ENCODE results near the gene TPI1. TPM values are rescaled to one million over a fixed set of nuclear protein-coding genes. Genes with fewer than 3 reads are reported as not detected.
A peak's percentile ranks its signal among the peaks of the same experiment; 100 is the strongest.

The TPI1 gene
- total and polyA plus RNA-seq, 2 of the 8 experiments (the other 6 are each of a cell fraction or from before 2014, with no cell fraction given), result 910 to 3,018 TPM

- FAIRE-seq (no peak), DNase-seq (ENCODE audit: low read depth in 1 of 2, low spot score in 2 of 2) (no peak)
- no peak overlapping the region for H2BK120ac ChIP-seq (replicated peaks; ENCODE audit: low read depth, low read length)
- H2AK5ac ChIP-seq (ENCODE audit: low read depth, low read length), result peak overlapping the region; percentile 1; the same call in 1 of the 2 replicates
- 0 out of 2 replicates have a peak overlapping the region, but pooled peaks have one; percentile 2 for H2BK12ac ChIP-seq (ENCODE audit: low read depth, low read length)
- 83% methylated on average over 22 of the region's 22 CpGs; no CpG with 5 or more reads in 1 of the 2 experiments for WGBS, 2 experiments (ENCODE audit: extremely low coverage in 1 of 2, insufficient coverage in 1 of 2, insufficient read length in 1 of 2, insufficient replicate concordance in 2 of 2, low coverage in 1 of 2, low lambda C conversion rate in 2 of 2, missing lambda C conversion rate in 1 of 2)
- no peak overlapping the region for H3K27ac ChIP-seq (ENCODE audit: low read depth, low read length)
- H3K36me3 ChIP-seq (ENCODE audit: control insufficient read depth in 2 of 4, insufficient read depth in 4 of 4, low read length in 3 of 4), result peaks cover 4 to 14% (median 13%) of the 10 kb centered on the region in 4 experiments; a peak in 5 of 8 replicates
- H2BK15ac ChIP-seq (ENCODE audit: low read length), result no peak overlapping the region
- POLR2A ChIA-PET (ENCODE audit: partially characterized antibody), result interaction anchor here (0.8 to 27.1 kb wide), 12 partner anchors 8 to 212 kb away, joined by 3 to 388 read pairs (median 6); partner anchors contain the start of genes CDCA3, GNB3, MLF2 and PTMS
- CTCF ChIA-PET (ENCODE audit: partially characterized antibody), result interaction anchor here (0.5 to 23.7 kb wide), 20 partner anchors 8 to 464 kb away, joined by 3 to 532 read pairs (median 4); partner anchors contain the start of genes CD4, CDCA3, COPS7A and GNB3
- peak overlapping the region in 2 of 4 experiments; percentile 40 to 55; a peak in 4 of 8 replicates for H3K4me3 ChIP-seq (ENCODE audit: extremely low read depth in 1 of 4, insufficient read depth in 2 of 4, low read depth in 3 of 4, low read length in 4 of 4)
- peaks cover 22% of the 10 kb centered on the region for H3K23me2 ChIP-seq (ENCODE audit: low read depth, low read length)
- no peak overlapping the region for H3K14ac ChIP-seq (ENCODE audit: insufficient read length)
- H3K79me1 ChIP-seq (ENCODE audit: low read depth, low read length), result peaks cover 4% of the 10 kb centered on the region
- H3K9ac ChIP-seq (replicated peaks in 1 of 4; ENCODE audit: extremely low read depth in 1 of 4, low read depth in 3 of 4, low read length in 3 of 4), result no peak overlapping the region
- peaks cover 4 to 37% (median 25%) of the 10 kb centered on the region in 4 experiments for H3K4me1 ChIP-seq (replicated peaks in 1 of 4; ENCODE audit: control insufficient read depth in 3 of 4, insufficient read depth in 4 of 4, low read length in 3 of 4)
- H3K4me2 ChIP-seq (ENCODE audit: insufficient read depth in 1 of 2, low read depth in 2 of 2, low read length in 2 of 2), result peak overlapping the region; percentile 66 to 77
- peaks cover 0 to 7% of the 10 kb centered on the region in 2 experiments for H4K20me1 ChIP-seq (replicated peaks in 1 of 2; ENCODE audit: control insufficient read depth in 1 of 2, insufficient read depth in 2 of 2, low read length in 2 of 2)
- H3K23ac ChIP-seq (ENCODE audit: insufficient read length), result no peak overlapping the region
- no peak overlapping the region; the same call in 1 of the 2 replicates for H2BK20ac ChIP-seq (ENCODE audit: low read length)
- H3K9me3 ChIP-seq (ENCODE audit: insufficient read depth in 2 of 2, low read depth in 1 of 2, low read length in 1 of 2), result no peaks in the 10 kb centered on the region
- peak overlapping the region; percentile 4 for H4K5ac ChIP-seq (ENCODE audit: insufficient read length, low read depth, low read length)
- peak overlapping the region; percentile 60; the same call in 1 of the 2 replicates for H2BK5ac ChIP-seq (ENCODE audit: low read depth, low read length)
- no peak for TF ChIP-seq GTF2F1 (IDR thresholded peaks at IDR 0.05; ENCODE audit: borderline replicate concordance, low read depth, low read length)
- TF ChIP-seq SAP30 (IDR thresholded peaks at IDR 0.05; ENCODE audit: insufficient read depth, insufficient replicate concordance, low read length), result no peak
- TF ChIP-seq RAD21 (IDR thresholded peaks at IDR 0.05 in 1 of 2, conservative IDR thresholded peaks at IDR 0.05 in 1 of 2; ENCODE audit: low read depth in 2 of 2, low read length in 2 of 2), result 0 out of 4 replicates have a peak, but pooled peaks of 1 of the 2 experiments have one; percentile 15
- peaks cover 0 to 9% of the 10 kb centered on the region in 2 experiments; a peak in 1 of 4 replicates for H3K79me2 ChIP-seq (ENCODE audit: control insufficient read depth in 1 of 2, insufficient read depth in 2 of 2, low read length in 2 of 2)
- peak overlapping the region; percentile 61 for H3K4ac ChIP-seq (replicated peaks; ENCODE audit: insufficient read length, low read depth, low read length)
- H4K91ac ChIP-seq (replicated peaks; ENCODE audit: insufficient read length, low read length), result peak overlapping the region; percentile 69
- H4K8ac ChIP-seq (ENCODE audit: extremely low read depth, insufficient read depth, low read length), result peak overlapping the region; percentile 63; the same call in 1 of the 2 replicates
- no peak overlapping the region for H3K56ac ChIP-seq (replicated peaks; ENCODE audit: insufficient read length, low read depth, low read length)
- H3K27me3 ChIP-seq (replicated peaks in 1 of 4; ENCODE audit: control insufficient read depth in 3 of 4, extremely low read depth in 1 of 4, insufficient read depth in 3 of 4, low read length in 3 of 4), result peaks cover 0 to 11% (median 8%) of the 10 kb centered on the region in 4 experiments; a peak in 5 of 7 replicates
- no peak overlapping the region for H2AFZ ChIP-seq (ENCODE audit: low read length)
- peak overlapping the region; percentile 76; the same call in 1 of the 2 replicates for H3K18ac ChIP-seq (ENCODE audit: extremely low read depth, low read length)
Observed at GRCh38 chr12:6826734-6827436, 40.4 kb upstream of the TPI1 start.

Measured in H1 (cell line).